Bronchial epithelial cell (primary cell): Measurements from ENCODE around the gene NUBPL. TPM values are rescaled to one million over a fixed set of nuclear protein-coding genes. Genes with fewer than 3 reads are reported as not detected.
"Not testable (repeated sequence)": the region's sequence is repeated elsewhere in the genome, so short reads cannot be mapped to it uniquely, and the experiment has no call there.

ENCODE experiments used
- DNase-seq: peaks from one replicate; pipeline ENCODE4 v3.0.0-alpha.2; 2010; ENCODE audit warnings: low read depth
- FAIRE-seq: peaks from 2 replicates; lab custom pipeline; 2011; peaks lifted over from hg19 to GRCh38; lab: Jason Lieb, UNC
- H3K27me3 ChIP-seq: 2 replicates; pipeline ENCODE4 v1.5.1; 2011; ENCODE audit warnings: low read length; ENCODE audit not compliant: control insufficient read depth, insufficient read depth
- H3K36me3 ChIP-seq: 2 replicates; pipeline ENCODE4 v1.5.1; 2011; ENCODE audit warnings: low read length; ENCODE audit not compliant: control insufficient read depth, insufficient read depth
- H3K4me3 ChIP-seq: 2 replicates; pipeline ENCODE4 v1.5.1; 2011; ENCODE audit warnings: mild to moderate bottlenecking, low read depth, low read length, control low read depth
- total RNA-seq: library from RNA; depleted of rRNA; stranded (reverse); fragments of >200 nt; gene quantifications from 2 replicates; pipeline ENCODE4 v1.2.1, GENCODE V29; 2014
- TF ChIP-seq, protein P1 (sequence below): IDR thresholded peaks from 2 replicates; pipeline ENCODE4 v1.5.1; 2011; ENCODE audit warnings: mild to moderate bottlenecking, moderate library complexity, low read length, control low read depth, inconsistent platforms; ENCODE audit not compliant: insufficient read depth, severe bottlenecking

The NUBPL gene
- total RNA-seq, 1 donor from 2014 or later, result 12.4 TPM

DNA sequence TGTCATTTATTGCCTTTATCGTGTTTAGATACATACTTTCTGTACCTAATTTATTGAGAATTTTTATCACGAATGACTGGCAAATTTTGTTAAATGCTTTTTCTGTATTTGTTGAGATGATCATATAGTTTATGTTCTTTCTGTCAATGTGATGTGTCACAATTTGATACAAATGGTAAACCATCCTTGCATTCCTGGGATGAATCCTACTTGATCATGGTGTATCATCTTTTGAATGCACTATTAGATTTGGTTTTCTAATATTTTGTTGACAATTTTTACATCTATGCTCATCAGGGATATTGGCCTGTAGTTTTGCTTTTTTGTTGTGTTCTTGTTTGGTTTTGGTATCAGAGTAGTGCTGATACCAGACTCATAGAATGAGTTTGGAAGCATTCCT is 185.1 kb downstream of the NUBPL start:
- Histone ChIP-seq H3K36me3 (no peaks in the 10 kb centered on the region), H3K27me3 (no peaks in the 10 kb centered on the region), H3K4me3 (no peak overlapping the region)
- no peak for FAIRE-seq
- TF ChIP-seq, protein P1, sequence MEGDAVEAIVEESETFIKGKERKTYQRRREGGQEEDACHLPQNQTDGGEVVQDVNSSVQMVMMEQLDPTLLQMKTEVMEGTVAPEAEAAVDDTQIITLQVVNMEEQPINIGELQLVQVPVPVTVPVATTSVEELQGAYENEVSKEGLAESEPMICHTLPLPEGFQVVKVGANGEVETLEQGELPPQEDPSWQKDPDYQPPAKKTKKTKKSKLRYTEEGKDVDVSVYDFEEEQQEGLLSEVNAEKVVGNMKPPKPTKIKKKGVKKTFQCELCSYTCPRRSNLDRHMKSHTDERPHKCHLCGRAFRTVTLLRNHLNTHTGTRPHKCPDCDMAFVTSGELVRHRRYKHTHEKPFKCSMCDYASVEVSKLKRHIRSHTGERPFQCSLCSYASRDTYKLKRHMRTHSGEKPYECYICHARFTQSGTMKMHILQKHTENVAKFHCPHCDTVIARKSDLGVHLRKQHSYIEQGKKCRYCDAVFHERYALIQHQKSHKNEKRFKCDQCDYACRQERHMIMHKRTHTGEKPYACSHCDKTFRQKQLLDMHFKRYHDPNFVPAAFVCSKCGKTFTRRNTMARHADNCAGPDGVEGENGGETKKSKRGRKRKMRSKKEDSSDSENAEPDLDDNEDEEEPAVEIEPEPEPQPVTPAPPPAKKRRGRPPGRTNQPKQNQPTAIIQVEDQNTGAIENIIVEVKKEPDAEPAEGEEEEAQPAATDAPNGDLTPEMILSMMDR, result no peak
- no peak for DNase-seq

DNA sequence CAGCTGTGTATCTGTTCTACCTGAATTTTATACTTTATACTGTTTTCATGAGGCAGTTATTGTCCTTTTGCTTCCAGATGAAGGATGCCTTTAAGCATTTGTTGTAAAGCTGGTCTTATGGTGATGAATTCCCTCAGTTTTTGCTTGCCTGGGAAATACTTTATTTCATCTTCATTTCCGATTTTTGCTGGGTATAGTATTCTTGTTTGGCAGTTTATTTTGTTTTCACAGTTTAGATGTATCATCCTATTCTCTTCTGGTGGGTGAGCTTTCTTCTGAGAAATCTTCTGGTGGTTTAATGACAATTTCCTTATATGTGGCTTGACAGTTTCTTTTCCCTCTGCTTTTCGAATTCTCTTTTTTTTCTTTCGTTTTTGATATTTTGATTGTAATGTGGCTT is 188.1 kb downstream of the NUBPL start:
- H3K27me3 ChIP-seq, result no peaks in the 10 kb centered on the region
- DNase-seq, result no peak
- no peak for FAIRE-seq
- no peaks in the 10 kb centered on the region for H3K36me3 ChIP-seq
- H3K4me3 ChIP-seq, result no peak overlapping the region
- TF ChIP-seq, protein P1, result no peak

DNA sequence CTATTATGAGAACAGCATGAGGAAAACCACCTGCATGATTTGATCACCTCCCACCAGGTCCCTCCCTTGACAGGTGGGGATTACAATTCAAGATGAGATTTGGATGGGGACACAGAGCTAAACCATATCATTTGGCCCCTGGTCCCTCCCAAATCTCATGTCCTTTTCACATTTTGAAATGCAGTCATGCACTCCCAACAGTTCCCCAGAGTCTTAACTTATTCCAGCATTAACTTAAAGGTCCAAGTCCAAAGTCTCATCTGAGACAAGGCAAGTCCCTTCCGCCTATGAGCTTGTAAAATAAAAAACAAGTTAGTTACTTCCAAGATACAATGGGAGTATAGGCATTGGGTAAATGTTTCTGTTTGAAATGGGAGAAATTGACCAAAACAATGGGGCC is 189.8 kb downstream of the NUBPL start:
- DNase-seq, H3K27me3 ChIP-seq, H3K4me3 ChIP-seq, FAIRE-seq, H3K36me3 ChIP-seq: not testable (repeated sequence)

DNA sequence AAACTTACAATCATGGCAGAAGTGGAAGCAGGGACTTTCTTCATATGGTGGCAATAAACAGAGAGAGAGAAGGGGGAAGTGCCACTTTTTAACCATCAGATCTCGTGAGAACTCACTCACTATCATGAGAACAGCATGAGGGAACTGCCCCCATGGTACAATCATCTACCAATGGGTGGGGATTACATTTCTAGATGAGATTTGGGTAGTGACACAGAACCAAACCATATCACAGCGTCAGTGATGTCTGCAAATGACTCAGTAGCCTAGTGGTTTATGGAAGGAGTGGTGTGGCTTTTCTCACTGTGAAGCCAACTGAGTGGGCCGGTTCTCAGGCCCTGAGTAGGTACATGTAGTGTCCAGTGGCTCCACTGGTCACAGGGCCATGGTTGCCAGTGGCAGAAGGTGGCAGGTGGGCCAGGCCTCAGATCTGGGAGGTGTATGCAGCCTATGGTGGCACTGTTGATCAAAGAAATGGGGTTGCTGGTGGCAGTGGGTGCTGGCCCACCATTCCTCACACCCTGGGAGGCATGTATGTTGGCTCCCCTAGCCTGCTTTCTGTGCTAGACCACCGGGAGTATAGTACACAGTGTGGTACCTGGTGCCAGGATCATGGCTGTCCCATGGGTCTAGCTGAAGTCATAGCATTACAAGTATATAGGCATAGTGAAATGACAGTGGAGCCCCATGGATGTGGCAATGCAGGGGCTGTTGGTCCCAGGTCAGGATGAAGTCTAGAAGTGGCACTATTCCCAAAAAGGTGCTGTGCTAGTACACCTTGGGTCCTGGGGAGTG is 191.9 kb downstream of the NUBPL start:
- H3K36me3 ChIP-seq, result no peaks in the 10 kb centered on the region
- H3K4me3 ChIP-seq, result no peak overlapping the region
- DNase-seq (no peak), FAIRE-seq (no peak)
- no peaks in the 10 kb centered on the region for H3K27me3 ChIP-seq
- TF ChIP-seq, protein P1, result no peak

DNA sequence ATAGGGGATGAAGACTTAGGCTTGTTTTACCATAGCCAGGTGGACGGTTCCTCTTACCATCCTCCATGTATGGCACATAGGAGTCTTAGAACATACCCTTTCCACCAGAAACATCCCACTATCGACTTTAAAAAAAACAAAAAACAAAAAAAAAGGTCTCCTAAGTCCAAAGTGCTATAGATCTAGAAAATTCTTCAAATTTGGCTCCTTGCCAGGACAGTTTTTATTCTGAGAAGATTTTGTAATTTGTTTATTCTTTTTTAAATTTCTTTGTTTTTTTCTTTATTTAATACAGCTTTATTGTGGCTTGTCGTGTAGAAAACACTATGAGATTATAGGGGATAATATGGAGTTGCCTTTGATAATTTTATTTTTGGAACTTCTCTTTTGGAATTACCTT is 197.7 kb downstream of the NUBPL start:
- no peak for DNase-seq
- no peaks in the 10 kb centered on the region for H3K36me3 ChIP-seq
- no peak for FAIRE-seq
- no peak overlapping the region for H3K4me3 ChIP-seq
- H3K27me3 ChIP-seq, result no peaks in the 10 kb centered on the region
- TF ChIP-seq, protein P1, result no peak

DNA sequence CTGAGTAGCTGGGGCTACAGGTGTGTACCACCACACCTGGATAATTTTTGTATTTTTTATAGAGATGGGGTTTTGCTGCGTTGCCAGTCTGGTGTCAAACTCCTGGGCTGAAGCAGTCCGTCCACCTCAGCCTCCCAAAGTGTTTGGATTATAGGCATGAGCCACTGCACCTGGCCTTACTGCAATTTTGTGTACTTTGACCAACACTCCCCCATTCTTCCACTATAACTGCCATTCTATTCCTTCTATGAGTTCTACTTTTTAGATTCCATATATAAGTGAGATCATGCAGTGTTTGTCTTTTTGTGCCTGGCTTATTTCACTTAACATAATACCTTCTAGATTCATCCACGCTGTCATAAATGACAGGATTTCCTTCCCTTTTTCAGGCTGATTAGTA is 199.1 kb downstream of the NUBPL start:
- TF ChIP-seq, protein P1, result no peak
- Histone ChIP-seq H3K36me3 (no peaks in the 10 kb centered on the region), H3K4me3 (no peak overlapping the region), H3K27me3 (no peaks in the 10 kb centered on the region)
- no peak for FAIRE-seq
- no peak for DNase-seq
